PFSK-1 (cell line): Measurements from ENCODE around the gene KRTCAP2.

ENCODE experiments used
- FOXP2 ChIP-seq: optimal IDR thresholded peaks from 2 replicates; pipeline ENCODE3; 2011; ENCODE audit warnings: borderline replicate concordance, control low read depth, inconsistent platforms; ENCODE audit not compliant: insufficient read depth; ENCODE audit errors: extremely low read length, extremely low read depth
- POLR2AphosphoS5 ChIP-seq: IDR thresholded peaks from 2 replicates; pipeline ENCODE4 v1.6.1; 2012; ENCODE audit warnings: low read depth, mild to moderate bottlenecking, control low read depth, low read length, moderate library complexity
- SIN3A ChIP-seq: IDR thresholded peaks from 2 replicates; pipeline ENCODE4 v1.6.1; 2012; ENCODE audit warnings: mild to moderate bottlenecking, low read length, moderate library complexity, borderline replicate concordance; ENCODE audit not compliant: insufficient read depth
- TAF1 ChIP-seq: IDR thresholded peaks from 2 replicates; pipeline ENCODE4 v1.6.1; 2012; ENCODE audit warnings: low read length, control low read depth, borderline replicate concordance; ENCODE audit not compliant: insufficient read depth
- TF ChIP-seq, protein P1 (sequence below), 2 experiments: IDR thresholded peaks; 2 replicates each; pipeline versions ENCODE4 v1.6.1 to v1.8.0; 2011 to 2012; ENCODE audit warnings: low read depth in 2 of 2, low read length in 2 of 2, control low read depth in 1 of 2, inconsistent platforms in 1 of 2, mild to moderate bottlenecking in 1 of 2, moderate library complexity in 1 of 2; ENCODE audit not compliant: insufficient read depth in 1 of 2

KRTCAP2 gene

DNA sequence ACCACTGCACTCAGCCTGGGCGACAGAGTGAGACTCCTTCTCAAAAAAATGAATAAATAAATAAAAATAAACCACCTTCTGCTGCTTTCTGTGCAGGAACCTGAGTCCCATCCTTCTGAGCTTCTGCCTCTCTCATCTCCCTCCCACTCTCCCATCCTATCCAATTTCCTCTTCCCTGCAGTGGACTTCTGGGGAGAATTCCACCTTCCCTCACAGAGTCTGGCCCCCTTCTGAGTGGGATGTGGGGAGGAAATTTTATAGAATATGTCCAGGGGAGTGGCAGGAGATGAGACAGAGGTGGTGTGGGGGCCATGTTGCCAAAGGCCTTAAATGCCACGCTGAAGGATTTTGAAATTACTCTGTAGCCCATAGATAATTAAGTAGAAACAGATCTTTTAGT lies 50.8 kb downstream of the KRTCAP2 start:
- TF ChIP-seq FOXP2 (no peak), POLR2AphosphoS5 (no peak), SIN3A (no peak), TAF1 (no peak)
- TF ChIP-seq, protein P1, sequence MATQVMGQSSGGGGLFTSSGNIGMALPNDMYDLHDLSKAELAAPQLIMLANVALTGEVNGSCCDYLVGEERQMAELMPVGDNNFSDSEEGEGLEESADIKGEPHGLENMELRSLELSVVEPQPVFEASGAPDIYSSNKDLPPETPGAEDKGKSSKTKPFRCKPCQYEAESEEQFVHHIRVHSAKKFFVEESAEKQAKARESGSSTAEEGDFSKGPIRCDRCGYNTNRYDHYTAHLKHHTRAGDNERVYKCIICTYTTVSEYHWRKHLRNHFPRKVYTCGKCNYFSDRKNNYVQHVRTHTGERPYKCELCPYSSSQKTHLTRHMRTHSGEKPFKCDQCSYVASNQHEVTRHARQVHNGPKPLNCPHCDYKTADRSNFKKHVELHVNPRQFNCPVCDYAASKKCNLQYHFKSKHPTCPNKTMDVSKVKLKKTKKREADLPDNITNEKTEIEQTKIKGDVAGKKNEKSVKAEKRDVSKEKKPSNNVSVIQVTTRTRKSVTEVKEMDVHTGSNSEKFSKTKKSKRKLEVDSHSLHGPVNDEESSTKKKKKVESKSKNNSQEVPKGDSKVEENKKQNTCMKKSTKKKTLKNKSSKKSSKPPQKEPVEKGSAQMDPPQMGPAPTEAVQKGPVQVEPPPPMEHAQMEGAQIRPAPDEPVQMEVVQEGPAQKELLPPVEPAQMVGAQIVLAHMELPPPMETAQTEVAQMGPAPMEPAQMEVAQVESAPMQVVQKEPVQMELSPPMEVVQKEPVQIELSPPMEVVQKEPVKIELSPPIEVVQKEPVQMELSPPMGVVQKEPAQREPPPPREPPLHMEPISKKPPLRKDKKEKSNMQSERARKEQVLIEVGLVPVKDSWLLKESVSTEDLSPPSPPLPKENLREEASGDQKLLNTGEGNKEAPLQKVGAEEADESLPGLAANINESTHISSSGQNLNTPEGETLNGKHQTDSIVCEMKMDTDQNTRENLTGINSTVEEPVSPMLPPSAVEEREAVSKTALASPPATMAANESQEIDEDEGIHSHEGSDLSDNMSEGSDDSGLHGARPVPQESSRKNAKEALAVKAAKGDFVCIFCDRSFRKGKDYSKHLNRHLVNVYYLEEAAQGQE (IDR thresholded peaks at IDR 0.05; ENCODE audit: insufficient read depth in 1 of 2, low read depth in 2 of 2, low read length in 2 of 2) = no peak

DNA sequence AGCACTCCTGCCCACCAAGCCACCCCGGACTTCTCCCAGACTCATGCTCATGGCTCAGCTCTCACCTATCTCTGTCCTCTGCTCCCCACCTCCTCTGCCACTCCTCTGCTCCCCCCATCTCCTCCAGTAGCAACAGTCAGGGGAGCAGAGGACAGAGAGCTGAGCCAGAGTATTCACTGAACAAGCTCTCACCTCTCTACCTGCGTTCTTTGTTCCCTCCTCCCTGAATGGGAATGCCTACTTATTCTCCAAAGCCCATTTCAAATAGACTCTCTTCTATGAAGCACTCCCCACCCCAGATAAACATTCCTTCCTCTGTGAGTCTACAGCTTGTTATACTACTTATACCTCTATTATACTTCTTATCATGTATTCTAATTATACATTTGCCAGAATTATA lies 51.9 kb downstream of the KRTCAP2 start:
- no peak for TF ChIP-seq POLR2AphosphoS5
- TF ChIP-seq, protein P1 (IDR thresholded peaks at IDR 0.05; ENCODE audit: insufficient read depth in 1 of 2, low read depth in 2 of 2, low read length in 2 of 2) = no peak
- TF ChIP-seq TAF1 = no peak
- no peak for TF ChIP-seq FOXP2
- TF ChIP-seq SIN3A = no peak

DNA sequence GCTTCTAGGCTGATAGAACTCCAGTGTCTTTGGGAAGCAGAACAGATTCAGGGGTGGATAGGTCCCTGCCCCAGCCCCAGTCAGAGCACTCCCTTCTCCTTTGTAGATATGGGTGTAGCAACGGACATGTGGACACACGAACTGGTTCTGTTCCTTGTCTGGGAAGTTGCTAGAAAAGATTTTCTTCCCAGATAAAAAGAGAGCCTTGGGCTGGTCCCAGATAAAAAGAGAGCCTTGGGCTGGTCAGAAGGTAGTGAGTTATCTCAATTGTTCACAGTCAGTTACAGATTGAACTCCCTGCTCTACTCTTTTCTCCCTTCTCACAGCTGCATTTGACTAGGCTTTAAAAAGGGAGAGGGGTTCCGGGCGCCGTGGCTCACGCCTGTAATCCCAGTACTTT lies 52.9 kb downstream of the KRTCAP2 start:
- TF ChIP-seq POLR2AphosphoS5 (no peak), TAF1 (no peak), FOXP2 (no peak), SIN3A (no peak)
- TF ChIP-seq, protein P1 (IDR thresholded peaks at IDR 0.05; ENCODE audit: insufficient read depth in 1 of 2, low read depth in 2 of 2, low read length in 2 of 2) = no peak
